HepG2 (cell line): ENCODE data around the gene DYNC2I2. TPM values are rescaled to one million over a fixed set of nuclear protein-coding genes. Genes with fewer than 3 reads are reported as not detected.

Source experiments
- ASH2L ChIP-seq: fragments of 300-600, 200-600 bp; sonication (generic); IDR thresholded peaks from 2 replicates; pipeline ENCODE4 v1.7.0; 2017; ENCODE audit warnings: low read depth, mild to moderate bottlenecking, moderate library complexity, mixed read lengths, low read length; ENCODE audit not compliant: insufficient read length
- CCAR2 ChIP-seq: fragments of 200-400 bp; formaldehyde crosslinking; optimal IDR thresholded peaks from 2 replicates; pipeline ENCODE3; 2018; ENCODE audit warnings: low read depth, mild to moderate bottlenecking, low read length, moderate library complexity
- CREM ChIP-seq, 2 experiments: sonication (generic) in 1 of 2; formaldehyde crosslinking in 1 of 2; IDR thresholded peaks; 2 replicates each; pipeline versions ENCODE4 v1.4.0 to v1.6.1; 2016 to 2020; ENCODE audit warnings: antibody characterized with exemption in 1 of 2, mild to moderate bottlenecking in 1 of 2, missing genetic modification reagents in 1 of 2
- FOXP1 ChIP-seq, 2 experiments: fragments of 450-650 bp in 1 of 2; IDR thresholded peaks; 2 replicates each; pipeline ENCODE4 v1.6.1; 2017 to 2018; ENCODE audit warnings: antibody characterized with exemption in 1 of 2
- MATR3 ChIP-seq: sonication (generic); formaldehyde crosslinking; IDR thresholded peaks from 2 replicates; pipeline ENCODE4 v1.4.0; 2020; ENCODE audit warnings: missing genetic modification reagents
- SAFB2 ChIP-seq: sonication (generic); formaldehyde crosslinking; IDR thresholded peaks from 2 replicates; pipeline ENCODE4 v1.5.1; 2020; ENCODE audit warnings: missing genetic modification reagents, low read depth, mild to moderate bottlenecking, borderline replicate concordance
- SAP130 ChIP-seq: IDR thresholded peaks from 2 replicates; pipeline ENCODE4 v1.6.1; 2016; ENCODE audit warnings: low read depth
- SIN3A ChIP-seq: IDR thresholded peaks from 2 replicates; pipeline ENCODE4 v1.6.1; 2011; ENCODE audit warnings: low read depth, mild to moderate bottlenecking, control low read depth, low read length, borderline replicate concordance
- SNAI1 ChIP-seq: sonication (generic); formaldehyde crosslinking; IDR thresholded peaks from 2 replicates; pipeline ENCODE4 v1.5.0; 2020; ENCODE audit warnings: mild to moderate bottlenecking, missing genetic modification reagents, borderline replicate concordance
- TCF7L2 ChIP-seq: IDR thresholded peaks from 2 replicates; pipeline ENCODE4 v1.6.1; 2011; ENCODE audit warnings: mild to moderate bottlenecking, low read depth, low read length, moderate library complexity
- ZFAT ChIP-seq: sonication (generic); formaldehyde crosslinking; conservative IDR thresholded peaks from 2 replicates; pipeline ENCODE4 v1.8.1; 2023; ENCODE audit warnings: missing genetic modification reagents, inconsistent platforms
- ZNF234 ChIP-seq: sonication (generic); formaldehyde crosslinking; conservative IDR thresholded peaks from 2 replicates; pipeline ENCODE4 v1.5.1; 2020; ENCODE audit warnings: mild to moderate bottlenecking, missing genetic modification reagents
- ZNF251 ChIP-seq: sonication (generic); formaldehyde crosslinking; IDR thresholded peaks from 2 replicates; pipeline ENCODE4 v1.9.0; 2021; ENCODE audit warnings: mild to moderate bottlenecking, missing genetic modification reagents
- ZNF3 ChIP-seq: IDR thresholded peaks from 2 replicates; pipeline ENCODE4 v1.7.0; 2017; ENCODE audit warnings: inconsistent platforms
- ZNF546 ChIP-seq: sonication (generic); formaldehyde crosslinking; conservative IDR thresholded peaks from 2 replicates; pipeline ENCODE4 v1.8.1; 2023; ENCODE audit warnings: mild to moderate bottlenecking, missing genetic modification reagents
- polyA plus RNA-seq, 8 experiments: library from polyadenylated mRNA; depleted of rRNA in 3 of 8; stranded (reverse) in 7 of 8; unstranded in 1 of 8; fragments of >200 nt; fragmentation: Illumina TruSeq in 4 of 8; extraction: Trizol in 4 of 8; gene quantifications; 2 replicates each; pipeline versions ENCODE4 v1.2.1 to v1.2.3, GENCODE V29; 2011 to 2016; ENCODE audit warnings: low read depth in 4 of 8, missing spikeins in 1 of 8, mixed read lengths in 1 of 8; ENCODE audit not compliant: insufficient read depth in 1 of 8
- total RNA-seq, 5 experiments: library from RNA; depleted of rRNA; stranded (reverse); fragments of >200 nt; fragmentation: Illumina TruSeq; extraction: Trizol; gene quantifications; 2 replicates each; pipeline ENCODE4 v1.2.3, GENCODE V29; 2016; ENCODE audit warnings: low read depth in 1 of 5
- TF ChIP-seq, protein P1 (sequence below): sonication (generic); formaldehyde crosslinking; IDR thresholded peaks from 2 replicates; pipeline ENCODE4 v1.5.1; 2020; ENCODE audit warnings: mild to moderate bottlenecking, missing genetic modification reagents, moderate library complexity
- TF ChIP-seq, protein P2 (sequence below): sonication (generic); formaldehyde crosslinking; IDR thresholded peaks from 2 replicates; pipeline ENCODE4 v1.9.0; 2021; ENCODE audit warnings: missing genetic modification reagents, borderline replicate concordance
- TF ChIP-seq, protein P3 (sequence below): sonication (generic); formaldehyde crosslinking; IDR thresholded peaks from 2 replicates; pipeline ENCODE4 v1.9.0; 2022; ENCODE audit warnings: low read depth, missing genetic modification reagents
- TF ChIP-seq, protein P4 (sequence below): sonication (generic); formaldehyde crosslinking; IDR thresholded peaks from 2 replicates; pipeline ENCODE4 v1.4.0; 2020; ENCODE audit warnings: missing genetic modification reagents

The DYNC2I2 gene
- total and polyA plus RNA-seq, 2 of the 13 experiments (the other 11 are each of a cell fraction or from before 2014, with no cell fraction given): 13.7 to 40.2 TPM

DNA sequence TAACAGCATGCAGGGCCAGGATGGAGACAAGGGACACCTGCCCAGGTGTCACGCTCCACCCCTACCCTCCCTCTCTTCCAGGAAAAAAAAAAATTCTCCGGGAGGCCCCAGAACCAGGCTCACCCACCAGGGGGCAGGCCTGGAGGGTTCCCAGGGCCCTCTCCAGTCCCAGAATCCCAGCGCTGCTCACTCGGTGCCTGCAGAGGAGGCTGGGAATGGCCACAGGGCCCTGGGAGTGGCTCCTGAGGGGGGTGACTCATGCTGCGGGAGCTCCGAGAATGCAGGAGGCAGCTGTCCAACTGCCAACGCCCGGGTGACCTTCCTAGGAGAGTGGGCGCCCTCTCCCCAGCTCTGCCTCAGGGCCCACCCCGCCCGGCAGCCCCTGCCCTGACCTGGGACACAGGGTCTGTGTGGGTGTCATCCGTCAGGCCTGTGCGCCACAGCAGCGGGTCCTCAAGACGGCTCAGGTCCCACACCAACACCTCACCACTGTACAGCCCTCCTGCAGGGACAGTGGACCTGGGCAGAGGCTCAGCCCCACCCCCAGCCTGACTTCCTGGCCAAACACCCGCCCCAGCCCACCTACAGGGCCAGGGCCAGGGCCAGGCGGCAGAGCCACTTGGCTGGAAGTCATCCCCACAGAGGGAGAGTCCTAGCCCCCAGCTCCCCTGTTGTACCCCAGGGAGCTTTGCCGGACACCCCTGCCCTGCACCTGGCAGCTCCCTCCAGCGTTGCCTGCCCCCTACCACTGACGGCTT, 21.2 kb downstream of the DYNC2I2 start (continued):
- TF ChIP-seq, protein P1, sequence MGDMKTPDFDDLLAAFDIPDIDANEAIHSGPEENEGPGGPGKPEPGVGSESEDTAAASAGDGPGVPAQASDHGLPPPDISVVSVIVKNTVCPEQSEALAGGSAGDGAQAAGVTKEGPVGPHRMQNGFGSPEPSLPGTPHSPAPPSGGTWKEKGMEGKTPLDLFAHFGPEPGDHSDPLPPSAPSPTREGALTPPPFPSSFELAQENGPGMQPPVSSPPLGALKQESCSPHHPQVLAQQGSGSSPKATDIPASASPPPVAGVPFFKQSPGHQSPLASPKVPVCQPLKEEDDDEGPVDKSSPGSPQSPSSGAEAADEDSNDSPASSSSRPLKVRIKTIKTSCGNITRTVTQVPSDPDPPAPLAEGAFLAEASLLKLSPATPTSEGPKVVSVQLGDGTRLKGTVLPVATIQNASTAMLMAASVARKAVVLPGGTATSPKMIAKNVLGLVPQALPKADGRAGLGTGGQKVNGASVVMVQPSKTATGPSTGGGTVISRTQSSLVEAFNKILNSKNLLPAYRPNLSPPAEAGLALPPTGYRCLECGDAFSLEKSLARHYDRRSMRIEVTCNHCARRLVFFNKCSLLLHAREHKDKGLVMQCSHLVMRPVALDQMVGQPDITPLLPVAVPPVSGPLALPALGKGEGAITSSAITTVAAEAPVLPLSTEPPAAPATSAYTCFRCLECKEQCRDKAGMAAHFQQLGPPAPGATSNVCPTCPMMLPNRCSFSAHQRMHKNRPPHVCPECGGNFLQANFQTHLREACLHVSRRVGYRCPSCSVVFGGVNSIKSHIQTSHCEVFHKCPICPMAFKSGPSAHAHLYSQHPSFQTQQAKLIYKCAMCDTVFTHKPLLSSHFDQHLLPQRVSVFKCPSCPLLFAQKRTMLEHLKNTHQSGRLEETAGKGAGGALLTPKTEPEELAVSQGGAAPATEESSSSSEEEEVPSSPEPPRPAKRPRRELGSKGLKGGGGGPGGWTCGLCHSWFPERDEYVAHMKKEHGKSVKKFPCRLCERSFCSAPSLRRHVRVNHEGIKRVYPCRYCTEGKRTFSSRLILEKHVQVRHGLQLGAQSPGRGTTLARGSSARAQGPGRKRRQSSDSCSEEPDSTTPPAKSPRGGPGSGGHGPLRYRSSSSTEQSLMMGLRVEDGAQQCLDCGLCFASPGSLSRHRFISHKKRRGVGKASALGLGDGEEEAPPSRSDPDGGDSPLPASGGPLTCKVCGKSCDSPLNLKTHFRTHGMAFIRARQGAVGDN (CRISPR knock-in tag): peak; percentile 71
- TF ChIP-seq SNAI1 (no peak), SAFB2 (CRISPR knock-in tag) (no peak), FOXP1 (IDR thresholded peaks at IDR 0.05) (no peak), FOXP1 (CRISPR knock-in tag; IDR thresholded peaks at IDR 0.05) (no peak), ZFAT (CRISPR knock-in tag) (no peak), ZNF234 (CRISPR knock-in tag) (no peak), MATR3 (no peak), CCAR2 (no peak), ZNF3 (CRISPR knock-in tag) (no peak), ASH2L (no peak), CREM (IDR thresholded peaks at IDR 0.05) (no peak), CREM (CRISPR knock-in tag; IDR thresholded peaks at IDR 0.05) (no peak), TCF7L2 (no peak), ZNF251 (no peak), SIN3A (peak; percentile 34; the same call in 1 of the 2 replicates), SAP130 (peak; percentile 83), ZNF546 (CRISPR knock-in tag) (no peak)
- TF ChIP-seq, protein P2, sequence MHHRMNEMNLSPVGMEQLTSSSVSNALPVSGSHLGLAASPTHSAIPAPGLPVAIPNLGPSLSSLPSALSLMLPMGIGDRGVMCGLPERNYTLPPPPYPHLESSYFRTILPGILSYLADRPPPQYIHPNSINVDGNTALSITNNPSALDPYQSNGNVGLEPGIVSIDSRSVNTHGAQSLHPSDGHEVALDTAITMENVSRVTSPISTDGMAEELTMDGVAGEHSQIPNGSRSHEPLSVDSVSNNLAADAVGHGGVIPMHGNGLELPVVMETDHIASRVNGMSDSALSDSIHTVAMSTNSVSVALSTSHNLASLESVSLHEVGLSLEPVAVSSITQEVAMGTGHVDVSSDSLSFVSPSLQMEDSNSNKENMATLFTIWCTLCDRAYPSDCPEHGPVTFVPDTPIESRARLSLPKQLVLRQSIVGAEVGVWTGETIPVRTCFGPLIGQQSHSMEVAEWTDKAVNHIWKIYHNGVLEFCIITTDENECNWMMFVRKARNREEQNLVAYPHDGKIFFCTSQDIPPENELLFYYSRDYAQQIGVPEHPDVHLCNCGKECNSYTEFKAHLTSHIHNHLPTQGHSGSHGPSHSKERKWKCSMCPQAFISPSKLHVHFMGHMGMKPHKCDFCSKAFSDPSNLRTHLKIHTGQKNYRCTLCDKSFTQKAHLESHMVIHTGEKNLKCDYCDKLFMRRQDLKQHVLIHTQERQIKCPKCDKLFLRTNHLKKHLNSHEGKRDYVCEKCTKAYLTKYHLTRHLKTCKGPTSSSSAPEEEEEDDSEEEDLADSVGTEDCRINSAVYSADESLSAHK (CRISPR knock-in tag): no peak
- TF ChIP-seq, protein P3, sequence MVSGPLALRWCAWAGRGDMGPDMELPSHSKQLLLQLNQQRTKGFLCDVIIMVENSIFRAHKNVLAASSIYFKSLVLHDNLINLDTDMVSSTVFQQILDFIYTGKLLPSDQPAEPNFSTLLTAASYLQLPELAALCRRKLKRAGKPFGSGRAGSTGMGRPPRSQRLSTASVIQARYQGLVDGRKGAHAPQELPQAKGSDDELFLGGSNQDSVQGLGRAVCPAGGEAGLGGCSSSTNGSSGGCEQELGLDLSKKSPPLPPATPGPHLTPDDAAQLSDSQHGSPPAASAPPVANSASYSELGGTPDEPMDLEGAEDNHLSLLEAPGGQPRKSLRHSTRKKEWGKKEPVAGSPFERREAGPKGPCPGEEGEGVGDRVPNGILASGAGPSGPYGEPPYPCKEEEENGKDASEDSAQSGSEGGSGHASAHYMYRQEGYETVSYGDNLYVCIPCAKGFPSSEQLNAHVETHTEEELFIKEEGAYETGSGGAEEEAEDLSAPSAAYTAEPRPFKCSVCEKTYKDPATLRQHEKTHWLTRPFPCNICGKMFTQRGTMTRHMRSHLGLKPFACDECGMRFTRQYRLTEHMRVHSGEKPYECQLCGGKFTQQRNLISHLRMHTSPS (CRISPR knock-in tag): no peak
- TF ChIP-seq, protein P4, sequence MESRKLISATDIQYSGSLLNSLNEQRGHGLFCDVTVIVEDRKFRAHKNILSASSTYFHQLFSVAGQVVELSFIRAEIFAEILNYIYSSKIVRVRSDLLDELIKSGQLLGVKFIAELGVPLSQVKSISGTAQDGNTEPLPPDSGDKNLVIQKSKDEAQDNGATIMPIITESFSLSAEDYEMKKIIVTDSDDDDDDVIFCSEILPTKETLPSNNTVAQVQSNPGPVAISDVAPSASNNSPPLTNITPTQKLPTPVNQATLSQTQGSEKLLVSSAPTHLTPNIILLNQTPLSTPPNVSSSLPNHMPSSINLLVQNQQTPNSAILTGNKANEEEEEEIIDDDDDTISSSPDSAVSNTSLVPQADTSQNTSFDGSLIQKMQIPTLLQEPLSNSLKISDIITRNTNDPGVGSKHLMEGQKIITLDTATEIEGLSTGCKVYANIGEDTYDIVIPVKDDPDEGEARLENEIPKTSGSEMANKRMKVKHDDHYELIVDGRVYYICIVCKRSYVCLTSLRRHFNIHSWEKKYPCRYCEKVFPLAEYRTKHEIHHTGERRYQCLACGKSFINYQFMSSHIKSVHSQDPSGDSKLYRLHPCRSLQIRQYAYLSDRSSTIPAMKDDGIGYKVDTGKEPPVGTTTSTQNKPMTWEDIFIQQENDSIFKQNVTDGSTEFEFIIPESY (CRISPR knock-in tag): no peak; the same call in 1 of the 2 replicates
